ENCODE data around the gene CDIPT. TPM values are rescaled to one million over a fixed set of nuclear protein-coding genes. Genes with fewer than 3 reads are reported as not detected.
"Not testable (repeated sequence)": the region's sequence is repeated elsewhere in the genome, so short reads cannot be mapped to it uniquely, and the experiment has no call there.

CDIPT gene
- total RNA-seq, 1 donor from 2014 or later: 85.0 TPM

DNA sequence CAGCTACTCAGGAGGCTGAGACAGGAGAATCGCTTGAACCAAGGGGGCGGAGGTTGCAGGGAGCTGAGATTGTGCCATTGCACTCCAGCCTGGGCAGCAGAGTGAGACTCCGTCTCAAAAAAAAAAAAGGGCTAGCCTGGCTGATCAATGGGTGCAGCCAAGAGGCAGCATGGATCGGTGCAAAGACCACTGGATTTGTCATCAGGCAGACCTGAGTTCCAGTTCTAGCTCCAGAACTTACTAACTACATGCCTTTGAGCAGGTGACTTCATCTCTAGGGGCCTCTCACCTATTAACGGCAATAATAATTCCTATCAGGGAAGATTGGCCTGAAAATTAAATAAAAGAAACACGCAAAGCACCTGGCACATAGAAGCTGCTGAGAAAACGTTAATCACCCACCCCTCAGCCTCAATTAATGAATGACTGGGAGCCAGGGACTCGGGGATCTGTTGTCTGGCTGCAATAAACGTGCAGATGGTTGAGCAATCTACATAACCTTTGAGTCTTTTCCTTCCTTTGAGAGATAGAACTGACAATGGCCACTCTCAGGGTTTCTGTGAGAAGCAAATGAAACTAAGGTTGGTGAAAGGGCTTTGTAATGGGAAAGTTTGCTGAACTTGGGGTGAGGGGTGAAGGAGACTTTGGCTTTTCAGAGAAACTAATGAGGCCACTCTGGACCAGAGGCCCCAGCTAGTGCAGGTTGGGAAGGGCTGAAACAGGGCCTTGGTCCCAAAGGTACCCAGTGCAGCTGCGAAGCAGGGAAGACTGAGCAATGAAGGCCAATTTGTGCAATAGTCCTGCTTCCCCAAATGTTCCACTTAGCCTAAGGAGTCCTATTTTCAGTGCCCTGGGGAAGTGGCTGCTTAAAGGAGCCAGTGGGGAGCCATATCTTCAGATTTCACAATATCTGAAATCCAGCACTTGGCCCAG lies 28.8 kb upstream of the CDIPT start:
- no peak overlapping the region for H3K27ac Mint-ChIP-seq (ENCODE audit: unreplicated experiment)
- H3K9me3 Mint-ChIP-seq (ENCODE audit: unreplicated experiment): no peaks in the 10 kb centered on the region
- H3K27me3 Mint-ChIP-seq (ENCODE audit: unreplicated experiment): peaks cover 4% of the 10 kb centered on the region
- no peak overlapping the region for H3K4me3 Mint-ChIP-seq (ENCODE audit: unreplicated experiment)
- DNase-seq (ENCODE audit: low spot score): no peak
- no peaks in the 10 kb centered on the region for H3K36me3 Mint-ChIP-seq (ENCODE audit: low read depth, unreplicated experiment)
- TF ChIP-seq CTCF (IDR thresholded peaks at IDR 0.05; ENCODE audit: unreplicated experiment): no peak
- H3K4me1 Mint-ChIP-seq (ENCODE audit: unreplicated experiment): no peaks in the 10 kb centered on the region

- not testable (repeated sequence) for H3K27ac Mint-ChIP-seq (ENCODE audit: unreplicated experiment); H3K4me3 Mint-ChIP-seq (ENCODE audit: unreplicated experiment); H3K27me3 Mint-ChIP-seq (ENCODE audit: unreplicated experiment); H3K9me3 Mint-ChIP-seq (ENCODE audit: unreplicated experiment); H3K4me1 Mint-ChIP-seq (ENCODE audit: unreplicated experiment); H3K36me3 Mint-ChIP-seq (ENCODE audit: low read depth, unreplicated experiment); DNase-seq (ENCODE audit: low spot score)
Measured at GRCh38 chr16:29889372-29889771, 26.3 kb upstream of the CDIPT start.

- no peak overlapping the region for H3K27ac Mint-ChIP-seq (ENCODE audit: unreplicated experiment)
- no peak for TF ChIP-seq CTCF (IDR thresholded peaks at IDR 0.05; ENCODE audit: unreplicated experiment)
- H3K9me3 Mint-ChIP-seq (ENCODE audit: unreplicated experiment): no peaks in the 10 kb centered on the region
- H3K36me3 Mint-ChIP-seq (ENCODE audit: low read depth, unreplicated experiment): peaks cover 12% of the 10 kb centered on the region
- DNase-seq (ENCODE audit: low spot score): no peak
- H3K4me3 Mint-ChIP-seq (ENCODE audit: unreplicated experiment): no peak overlapping the region
- H3K27me3 Mint-ChIP-seq (ENCODE audit: unreplicated experiment): peaks cover 2% of the 10 kb centered on the region
- no peaks in the 10 kb centered on the region for H3K4me1 Mint-ChIP-seq (ENCODE audit: unreplicated experiment)
Measured at GRCh38 chr16:29883987-29884386, 21.0 kb upstream of the CDIPT start.

DNA sequence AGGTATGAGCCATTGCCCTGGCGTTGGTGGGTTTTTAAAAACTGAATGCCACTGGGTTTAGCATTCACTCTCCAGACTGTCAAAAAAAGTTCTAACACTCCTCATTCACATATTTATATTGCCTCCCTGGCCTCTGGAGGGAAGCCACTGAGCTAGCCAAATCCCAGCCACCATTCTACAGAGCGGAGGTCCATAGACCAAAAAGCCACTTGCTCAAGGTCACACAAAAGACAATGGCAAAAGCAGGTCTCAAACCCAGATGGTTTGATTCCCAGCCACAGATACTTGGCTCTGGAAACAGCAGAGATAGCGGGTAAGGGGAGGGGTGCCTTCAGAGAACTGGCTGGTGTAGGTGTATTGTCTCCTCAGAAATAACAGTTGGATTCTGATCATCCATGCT lies 18.0 kb upstream of the CDIPT start:
- Mint-ChIP-seq H3K4me1 (ENCODE audit: unreplicated experiment) (peaks cover 4% of the 10 kb centered on the region), H3K36me3 (ENCODE audit: low read depth, unreplicated experiment) (peaks cover 14% of the 10 kb centered on the region), H3K9me3 (ENCODE audit: unreplicated experiment) (no peaks in the 10 kb centered on the region), H3K27ac (ENCODE audit: unreplicated experiment) (peak overlapping the region; percentile 61), H3K4me3 (ENCODE audit: unreplicated experiment) (no peak overlapping the region), H3K27me3 (ENCODE audit: unreplicated experiment) (peaks cover 6% of the 10 kb centered on the region)
- DNase-seq (ENCODE audit: low spot score): no peak
- TF ChIP-seq CTCF (IDR thresholded peaks at IDR 0.05; ENCODE audit: unreplicated experiment): no peak

DNA sequence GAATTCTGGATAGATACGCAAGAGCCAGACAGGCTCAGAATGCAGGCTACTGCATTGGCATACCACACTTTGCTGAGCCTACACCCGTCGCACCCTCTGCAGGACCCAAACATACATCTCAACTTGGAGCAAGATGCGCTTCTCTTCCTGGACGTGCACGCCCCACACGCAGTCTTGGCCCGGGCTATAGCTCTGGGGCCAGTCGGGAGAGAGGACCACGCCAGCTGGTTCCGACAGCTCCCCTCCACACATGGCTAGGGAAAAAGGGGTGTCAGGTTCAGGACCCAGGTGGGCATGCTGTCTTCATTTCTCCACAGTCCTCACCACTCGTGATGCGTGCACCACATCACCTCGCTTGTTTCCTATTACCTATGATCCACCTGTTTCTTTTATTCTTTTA lies 15.1 kb upstream of the CDIPT start:
- H3K27me3 Mint-ChIP-seq (ENCODE audit: unreplicated experiment): peaks cover 6% of the 10 kb centered on the region
- peaks cover 7% of the 10 kb centered on the region for H3K36me3 Mint-ChIP-seq (ENCODE audit: low read depth, unreplicated experiment)
- no peak for DNase-seq (ENCODE audit: low spot score)
- H3K27ac Mint-ChIP-seq (ENCODE audit: unreplicated experiment): no peak overlapping the region
- H3K9me3 Mint-ChIP-seq (ENCODE audit: unreplicated experiment): no peaks in the 10 kb centered on the region
- no peak overlapping the region for H3K4me3 Mint-ChIP-seq (ENCODE audit: unreplicated experiment)
- no peak for TF ChIP-seq CTCF (IDR thresholded peaks at IDR 0.05; ENCODE audit: unreplicated experiment)
- peaks cover 4% of the 10 kb centered on the region for H3K4me1 Mint-ChIP-seq (ENCODE audit: unreplicated experiment)
